K562 (cell line): ENCODE results near the gene MGAT4B. TPM values are rescaled to one million over a fixed set of nuclear protein-coding genes. Genes with fewer than 3 reads are reported as not detected.

ENCODE experiments used
- ATAC-seq: fragments of 200-7000 bp; cut with Tn5 transposase; 3 replicates; pipeline ENCODE4 v1.9.1; 2020; ENCODE audit warnings: moderate library complexity
- BruUV-seq: library from RNA; stranded (reverse); fragments of 400-500 nt; replicated peaks from 2 replicates; lab custom pipeline; 2021; lab: Mats Ljungman, UMichigan
- CTCF ChIA-PET: fragments of 300-600 bp; formaldehyde crosslinking; extraction: SDS; loops from one replicate; lab custom pipeline; 2021; ENCODE audit warnings: low intra/inter-chr PET ratio; lab: Yijun Ruan, JAX
- POLR2A ChIA-PET: fragments of 300-600, 350-650 bp; sonication (Branson Sonifier 250); formaldehyde crosslinking; extraction: SDS; loops from one replicate; lab custom pipeline; 2021; ENCODE audit warnings: antibody characterized with exemption, inconsistent platforms; lab: Yijun Ruan, JAX
- DNase-seq, 4 experiments: peaks; one replicate each; pipeline versions ENCODE4 v3.0.0 to v3.0.0-alpha.2; 2011 to 2018; ENCODE audit warnings: low spot score in 3 of 4, mixed read lengths in 3 of 4; ENCODE audit errors: extremely low read depth in 1 of 4
- FAIRE-seq: peaks from 2 replicates; lab custom pipeline; 2011; peaks lifted over from hg19 to GRCh38; lab: Jason Lieb, UNC
- H2AFZ ChIP-seq: 2 replicates; pipeline ENCODE4 v1.6.0; 2011; ENCODE audit warnings: low read depth, low read length, control low read depth, inconsistent platforms
- H3K27ac ChIP-seq: fragments of 200-600 bp; 3 replicates; pipeline ENCODE4 v1.8.0; 2011; ENCODE audit warnings: low read depth, mild to moderate bottlenecking, control low read depth, inconsistent platforms, low read length, moderate library complexity, mixed read lengths; ENCODE audit errors: extremely low read depth
- H3K27me3 ChIP-seq, 2 experiments: fragments of 300-600 bp in 1 of 2; 2 replicates in 1 of 2; 3 replicates in 1 of 2; pipeline versions ENCODE4 v1.6.0 to v1.8.0; 2011; ENCODE audit warnings: inconsistent platforms in 2 of 2, low read length in 2 of 2, mild to moderate bottlenecking in 1 of 2, mixed read lengths in 1 of 2, moderate library complexity in 1 of 2; ENCODE audit not compliant: control insufficient read depth in 2 of 2, insufficient read depth in 2 of 2
- H3K36me3 ChIP-seq: fragments of 300-600 bp; 3 replicates; pipeline ENCODE4 v1.8.0; 2011; ENCODE audit warnings: mild to moderate bottlenecking, low read length, inconsistent platforms; ENCODE audit not compliant: control insufficient read depth, insufficient read depth
- H3K4me1 ChIP-seq, 2 experiments: fragments of 200-600 bp in 1 of 2; replicated peaks in 1 of 2; 2 replicates in 1 of 2; 3 replicates in 1 of 2; pipeline versions ENCODE4 v1.5.1 to v1.8.0; 2011; ENCODE audit warnings: inconsistent platforms in 2 of 2, low read length in 2 of 2, mild to moderate bottlenecking in 1 of 2, mixed read lengths in 1 of 2, moderate library complexity in 1 of 2; ENCODE audit not compliant: control insufficient read depth in 2 of 2, insufficient read depth in 2 of 2
- H3K4me2 ChIP-seq: 2 replicates; pipeline ENCODE4 v1.6.1; 2011; ENCODE audit warnings: low read length, control low read depth, inconsistent platforms, mixed read lengths; ENCODE audit not compliant: insufficient read depth
- H3K4me3 ChIP-seq: fragments of 200-600 bp; sonication (generic), shearing (Covaris generic); 2 replicates; pipeline ENCODE4 v1.5.1; 2016; ENCODE audit warnings: control low read depth, inconsistent platforms
- H3K79me2 ChIP-seq: fragments of 200-600 bp; 3 replicates; pipeline ENCODE4 v1.8.0; 2011; ENCODE audit warnings: low read length, inconsistent platforms; ENCODE audit not compliant: control insufficient read depth, insufficient read depth
- H3K9ac ChIP-seq, 2 experiments: 2 replicates each; pipeline versions ENCODE4 v1.6.0 to v1.6.1; 2011; ENCODE audit warnings: low read depth in 2 of 2, low read length in 2 of 2, control low read depth in 1 of 2, inconsistent platforms in 1 of 2, mild to moderate bottlenecking in 1 of 2, mixed read lengths in 1 of 2; ENCODE audit not compliant: insufficient read depth in 1 of 2
- H3K9me1 ChIP-seq: one replicate; pipeline ENCODE4 v1.6.0; 2011; ENCODE audit warnings: inconsistent platforms, mild to moderate bottlenecking, low read length, moderate library complexity; ENCODE audit not compliant: control insufficient read depth, insufficient read depth
- H3K9me3 ChIP-seq: replicated peaks from 2 replicates; pipeline ENCODE4 v1.5.1; 2011; ENCODE audit warnings: low read depth, low read length, inconsistent platforms; ENCODE audit not compliant: control insufficient read depth, insufficient read depth
- H4K20me1 ChIP-seq: replicated peaks from 2 replicates; pipeline ENCODE4 v1.6.1; 2011; ENCODE audit warnings: low read length, inconsistent platforms, mixed read lengths; ENCODE audit not compliant: control insufficient read depth, insufficient read depth
- ATF6 ChIP-seq: sonication (generic); formaldehyde crosslinking; IDR thresholded peaks from 2 replicates; pipeline ENCODE4 v1.4.0; 2020; ENCODE audit warnings: mild to moderate bottlenecking, missing genetic modification reagents
- HEY1 ChIP-seq: fragments of 250-450 bp; sonication (Bioruptor Pico); IDR thresholded peaks from 2 replicates; pipeline ENCODE4 v1.5.0; 2020; ENCODE audit warnings: mild to moderate bottlenecking, moderate library complexity, borderline replicate concordance
- HMBOX1 ChIP-seq: sonication (generic); IDR thresholded peaks from 2 replicates; pipeline ENCODE4 v1.6.1; 2016
- MIER1 ChIP-seq: fragments of 450-650 bp; IDR thresholded peaks from 2 replicates; pipeline ENCODE4 v1.6.1; 2016; ENCODE audit warnings: antibody characterized with exemption, mild to moderate bottlenecking, low read depth
- POLR2A ChIP-seq: fragments of 450-650 bp; conservative IDR thresholded peaks from 2 replicates; pipeline ENCODE4 v1.6.1; 2016
- POLR2G ChIP-seq: fragments of 200-400 bp; formaldehyde crosslinking; IDR thresholded peaks from 2 replicates; pipeline ENCODE4 v1.6.1; 2017; ENCODE audit warnings: low read depth, mild to moderate bottlenecking, antibody characterized with exemption, low read length, moderate library complexity
- RBFOX2 ChIP-seq: fragments of 200-400 bp; formaldehyde crosslinking; IDR thresholded peaks from 2 replicates; pipeline ENCODE4 v1.6.1; 2017; ENCODE audit warnings: low read depth, mild to moderate bottlenecking, low read length, moderate library complexity
- ZNF274 ChIP-seq: IDR thresholded peaks from 2 replicates; pipeline ENCODE4 v1.6.1; 2011; ENCODE audit warnings: low read depth, mild to moderate bottlenecking, low read length, moderate library complexity, borderline replicate concordance
- WGBS: fragments of 100-300 bp; shearing (Covaris generic); methylation state at CpG from one replicate; pipeline ENCODE4 v1.1.6; 2016; ENCODE audit warnings: low coverage, mixed read lengths; ENCODE audit not compliant: insufficient coverage; ENCODE audit errors: missing lambda C conversion rate; 5-methylcytosine and 5-hydroxymethylcytosine counted together
- in situ Hi-C: fragments of 300-500 bp; cut with MboI; formaldehyde crosslinking; loops from 4 replicates; pipeline ENCODE4 v1.15.0; 2018; ENCODE audit warnings: inconsistent platforms, mixed read lengths
- intact Hi-C: fragments of 100-400 bp; cut with micrococcal nuclease; formaldehyde crosslinking; loops from 2 replicates; pipeline ENCODE4 v1.14.2; 2022
- polyA plus RNA-seq, 8 experiments: library from polyadenylated mRNA; depleted of rRNA in 4 of 8; stranded (reverse) in 5 of 8; unstranded in 3 of 8; fragments of >200 nt; fragmentation: Nextera tagmentation in 2 of 8; fragmentation: Illumina TruSeq in 1 of 8; extraction: Ambion mirVana in 2 of 8; extraction: Trizol in 1 of 8; gene quantifications; 2 replicates each; pipeline versions ENCODE4 v1.2.1 to v1.2.3, GENCODE V29; 2011 to 2014; ENCODE audit warnings: inconsistent platforms in 1 of 8, missing spikeins in 1 of 8
- total RNA-seq, 7 experiments: library from RNA; depleted of rRNA in 6 of 7; stranded (reverse); fragments of >200 nt in 6 of 7; fragmentation: Illumina TruSeq in 2 of 7; extraction: Trizol in 2 of 7; gene quantifications; 2 replicates each; pipeline versions ENCODE4 v1.2.1 to v1.2.3, GENCODE V29; 2011 to 2021; ENCODE audit warnings: low replicate concordance in 1 of 7

Gene MGAT4B
- total and polyA plus RNA-seq, 9 of the 15 experiments (the other 6 are each of a cell fraction or from before 2014, with no cell fraction given) = 0.34 to 133 (median 75.4) TPM

- Histone ChIP-seq H3K27ac (no peak overlapping the region), H3K27me3 (no peaks in the 10 kb centered on the region), H3K4me2 (no peak overlapping the region), H3K9ac (no peak overlapping the region), H3K9me3 (no peaks in the 10 kb centered on the region), H3K36me3 (peaks cover 87% of the 10 kb centered on the region; the same call in 2 of the 3 replicates), H3K4me1 (peaks cover 12 to 34% of the 10 kb centered on the region in 2 experiments; a peak in 4 of 5 replicates), H3K4me3 (no peak overlapping the region), H2AFZ (no peak overlapping the region), H4K20me1 (peaks cover 30% of the 10 kb centered on the region), H3K9me1 (peaks cover 18% of the 10 kb centered on the region), H3K79me2 (peaks cover 41% of the 10 kb centered on the region)
- BruUV-seq = no TSS peak
- in situ Hi-C loops (no loop called here), intact Hi-C loops (no loop called here)
- WGBS = 92% methylated on average over 12 of the region's 13 CpGs
- TF ChIP-seq POLR2G (peak; percentile 50; the same call in 1 of the 2 replicates), POLR2A (peak; percentile 18; the same call in 1 of the 2 replicates), HEY1 (CRISPR knock-in tag) (no peak), HMBOX1 (no peak), ATF6 (CRISPR knock-in tag) (no peak), ZNF274 (no peak), MIER1 (no peak), RBFOX2 (peak; percentile 59)
- ATAC-seq (no peak), FAIRE-seq (no peak), DNase-seq (peak in 2 of 4 experiments; percentile 7)
- CTCF ChIA-PET = no interaction called here
- POLR2A ChIA-PET = interaction anchor here (1.0 kb wide), 1 partner anchor 18 kb away, joined by 3 read pairs; no protein-coding TSS in a partner anchor
These were observed 19.1 kb upstream of the MGAT4B start for GRCh38 chr5:179825655-179826182.
